Astrocyte of the spinal cord (primary cell): ENCODE measurements around the gene PRKACG.

Experiments
- DNase-seq: peaks from one replicate; pipeline ENCODE4 v3.0.0; 2011; ENCODE audit warnings: low read depth, low spot score
- H3K4me3 ChIP-seq: 2 replicates; pipeline ENCODE4 v1.5.1; 2011; ENCODE audit warnings: low read depth, mild to moderate bottlenecking, low read length, moderate library complexity
- in situ Hi-C: cut with HindIII; loops from 2 replicates; pipeline ENCODE4 v1.10.0; 2017; ENCODE audit warnings: low sequenced_read_pairs
- TF ChIP-seq, protein P1 (sequence below): IDR thresholded peaks from 2 replicates; pipeline ENCODE4 v1.5.1; 2012; ENCODE audit warnings: low read depth, mild to moderate bottlenecking, low read length, inconsistent platforms

The PRKACG gene

DNA sequence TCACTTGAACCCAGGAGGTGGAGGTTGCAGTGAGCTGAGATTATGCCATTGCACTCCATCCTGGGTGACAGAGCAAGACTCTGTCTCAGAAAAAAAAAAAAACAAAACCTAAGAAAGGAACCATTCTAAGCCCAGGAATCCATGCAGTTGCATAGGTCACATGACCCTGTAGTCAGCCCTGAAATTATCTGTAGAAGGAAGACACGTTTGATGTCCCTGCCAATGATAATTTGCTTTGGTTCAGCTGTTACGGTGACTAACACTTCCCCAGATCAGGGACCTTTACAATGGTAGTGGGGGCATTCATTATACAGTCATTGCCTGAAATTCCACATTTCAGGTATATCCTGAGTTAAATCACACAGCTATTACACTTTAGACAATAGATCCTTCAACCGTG, 50.5 kb downstream of the PRKACG start:
- no peak overlapping the region for H3K4me3 ChIP-seq
- in situ Hi-C loops: no loop called here
- TF ChIP-seq, protein P1, sequence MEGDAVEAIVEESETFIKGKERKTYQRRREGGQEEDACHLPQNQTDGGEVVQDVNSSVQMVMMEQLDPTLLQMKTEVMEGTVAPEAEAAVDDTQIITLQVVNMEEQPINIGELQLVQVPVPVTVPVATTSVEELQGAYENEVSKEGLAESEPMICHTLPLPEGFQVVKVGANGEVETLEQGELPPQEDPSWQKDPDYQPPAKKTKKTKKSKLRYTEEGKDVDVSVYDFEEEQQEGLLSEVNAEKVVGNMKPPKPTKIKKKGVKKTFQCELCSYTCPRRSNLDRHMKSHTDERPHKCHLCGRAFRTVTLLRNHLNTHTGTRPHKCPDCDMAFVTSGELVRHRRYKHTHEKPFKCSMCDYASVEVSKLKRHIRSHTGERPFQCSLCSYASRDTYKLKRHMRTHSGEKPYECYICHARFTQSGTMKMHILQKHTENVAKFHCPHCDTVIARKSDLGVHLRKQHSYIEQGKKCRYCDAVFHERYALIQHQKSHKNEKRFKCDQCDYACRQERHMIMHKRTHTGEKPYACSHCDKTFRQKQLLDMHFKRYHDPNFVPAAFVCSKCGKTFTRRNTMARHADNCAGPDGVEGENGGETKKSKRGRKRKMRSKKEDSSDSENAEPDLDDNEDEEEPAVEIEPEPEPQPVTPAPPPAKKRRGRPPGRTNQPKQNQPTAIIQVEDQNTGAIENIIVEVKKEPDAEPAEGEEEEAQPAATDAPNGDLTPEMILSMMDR: no peak
- DNase-seq: no peak
